Heart left ventricle (tissue), 16 donors: Measurements from ENCODE around the gene HOXA1. TPM values are rescaled to one million over a fixed set of nuclear protein-coding genes. Genes with fewer than 3 reads are reported as not detected.

Source experiments
- ATAC-seq, 4 donors: fragments of 200-7000 bp; cut with Tn5 transposase; one replicate each; pipeline ENCODE4 v1.9.1; 2020 to 2022; ENCODE audit warnings: moderate library complexity in 4 of 4, mild to moderate bottlenecking in 3 of 4, moderate number of reproducible peaks in 1 of 4
- DNase-seq, 5 donors: peaks; one replicate each; pipeline ENCODE4 v3.0.0-alpha.2; 2020
- H3K27ac ChIP-seq, 12 donors: fragments of 200-600 bp; sonication (generic) in 4 of 12; one replicate each; pipeline versions ENCODE4 v1.5.0 to v1.8.0; 2016 to 2022; ENCODE audit warnings: mild to moderate bottlenecking in 2 of 12
- H3K27me3 ChIP-seq, 9 donors: fragments of 200-600 bp; sonication (generic) in 2 of 9; one replicate each; pipeline versions ENCODE4 v1.5.1 to v1.8.0; 2016 to 2022; ENCODE audit warnings: mild to moderate bottlenecking in 3 of 9
- H3K36me3 ChIP-seq, 9 donors: fragments of 200-600 bp; sonication (generic) in 2 of 9; one replicate each; pipeline versions ENCODE4 v1.5.0 to v1.8.0; 2018 to 2022; ENCODE audit warnings: mild to moderate bottlenecking in 2 of 9
- H3K4me1 ChIP-seq, 12 donors: fragments of 200-600 bp; sonication (generic) in 4 of 12; one replicate each; pipeline versions ENCODE4 v1.5.0 to v1.8.0; 2016 to 2022; ENCODE audit warnings: mild to moderate bottlenecking in 3 of 12
- H3K4me3 ChIP-seq, 12 donors: fragments of 200-600 bp; sonication (generic) in 4 of 12; one replicate each; pipeline versions ENCODE4 v1.5.0 to v1.8.0; 2017 to 2022; ENCODE audit warnings: mild to moderate bottlenecking in 9 of 12, moderate library complexity in 4 of 12
- H3K9me3 ChIP-seq, 12 donors: fragments of 200-600 bp; sonication (generic) in 4 of 12; one replicate each; pipeline versions ENCODE4 v1.5.0 to v1.8.0; 2016 to 2022; ENCODE audit warnings: mild to moderate bottlenecking in 1 of 12
- CTCF ChIP-seq, 12 donors: fragments of 200-600 bp; sonication (generic) in 4 of 12; IDR thresholded peaks; one replicate each; pipeline versions ENCODE4 v1.5.0 to v1.8.0; 2018 to 2022; ENCODE audit warnings: antibody characterized with exemption in 12 of 12, mild to moderate bottlenecking in 5 of 12
- POLR2A ChIP-seq, 2 donors: fragments of 450-650 bp; IDR thresholded peaks; one replicate each; pipeline ENCODE4 v1.6.1; 2017; ENCODE audit warnings: antibody characterized with exemption in 2 of 2, mild to moderate bottlenecking in 2 of 2, moderate library complexity in 2 of 2
- WGBS, 4 donors: extraction: QIAGEN DNeasy Blood & Tissue Kit in 2 of 4; methylation state at CpG; one replicate each; pipeline versions ENCODE4 v1.1.5 to v1.1.7; 2013 to 2018; 5-methylcytosine and 5-hydroxymethylcytosine counted together
- intact Hi-C, 10 donors: fragments of 100-400 bp; cut with DNase I; formaldehyde crosslinking; loops; one replicate each; pipeline versions ENCODE4 v1.11.1 to v1.14.2; 2022
- polyA plus RNA-seq, 2 donors: library from polyadenylated mRNA; stranded (reverse); fragments of 200-250 nt; gene quantifications; one replicate each; pipeline ENCODE4 v1.2.3, GENCODE V29; 2013
- total RNA-seq, 9 donors: library from RNA; depleted of rRNA in 2 of 9; stranded (reverse); fragments of >200 nt in 2 of 9; fragmentation: NEBNext Ultra II Directional in 3 of 9; extraction: Animal tissue kit (Norgen Biotek cat#: 25700) in 3 of 9; gene quantifications; one replicate each; pipeline versions ENCODE4 v1.1.0 to v1.2.4, GENCODE V29; 2016 to 2023
- donor health status: ischemic (EF 13 %, LVEDD 7.1; RV severe dilation, severe dysfunction).
- donor health status: healthy with polysubstance abuse.
- donor health status: DM: no; HTN: yes; CAD: no.
- donor health status: DM: no; HTN: no; CAD: no.
- donor health status: ischemic (EF 25% LVEDD 6.9; RV normal size, moderate dysfunction).
- donor health status: ischemic (EF 25% LVEDD 5.7; RV mildly dilated, moderate dysfunction).
- donor health status: healthy.
- donor health status: DM: yes; HTN: yes; CAD: no.
- donor health status: ischemic (EF 35%, LVEDD 5.7; RV mildly dilated, moderate dysfunction).
- donor health status: nonischemic (EF 11% LVEDD 7.7; RV severe dilation, severe dysfunction).
- donor health status: DM: yes; HTN: yes; CAD: no.
- donor health status: PGD.
- donor health status: ischemic (EF 29% LVEDD 5.4; RV normal size, mild dysfunction).
- donor health status: nonischemic (EF 23%, LVEDD 6.1; RV moderate dilation, normal function).

HOXA1 gene
- total and polyA plus RNA-seq, 11 donors: 0.07 to 0.66 (median 0.36) TPM; not detected in 7

DNA sequence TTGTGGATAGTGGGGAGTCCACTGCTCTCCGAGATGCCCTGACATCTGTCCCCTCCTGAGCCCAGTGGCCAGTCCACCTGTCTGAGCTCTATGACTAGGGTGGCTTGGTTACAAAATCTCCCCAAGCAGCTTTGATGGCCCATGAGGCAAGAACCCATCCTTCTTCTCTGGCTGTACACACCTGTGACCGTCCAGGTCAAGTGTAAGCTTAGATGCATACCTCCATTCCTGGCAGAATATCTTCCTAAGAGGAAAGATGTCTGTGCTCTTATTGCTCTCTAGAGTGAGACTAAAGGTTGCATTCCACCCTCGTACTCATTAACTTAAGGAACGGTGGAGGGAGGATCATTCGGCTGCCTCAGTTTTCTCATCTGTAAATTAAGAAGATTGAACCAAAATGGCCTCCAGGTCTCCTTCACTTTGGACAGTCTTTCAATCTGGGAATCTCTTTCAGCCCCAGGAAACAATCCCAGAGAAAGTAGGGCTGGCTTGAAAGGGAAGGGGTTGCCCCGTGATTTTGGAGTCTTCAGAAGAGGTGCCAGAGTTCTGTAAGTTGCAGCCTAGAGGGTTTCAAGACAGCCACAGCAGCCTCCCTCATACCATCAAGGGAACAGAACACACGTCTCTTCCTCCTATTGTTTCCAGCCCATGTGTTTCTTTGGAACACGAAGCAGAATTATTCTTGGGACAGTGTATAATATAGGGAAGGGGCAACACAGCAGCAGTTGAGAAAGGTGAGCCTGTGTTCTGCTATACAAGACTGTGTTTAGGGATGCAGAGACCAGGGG, 29.3 kb upstream of the HOXA1 start:
- Histone ChIP-seq H3K4me3 (no peak overlapping the region), H3K4me1 (peaks cover 0 to 8% (median 0%) of the 10 kb centered on the region in 12 donors), H3K9me3 (no peaks in the 10 kb centered on the region), H3K27me3 (peaks cover 36 to 98% (median 84%) of the 10 kb centered on the region in 9 donors), H3K27ac (peak overlapping the region in 2 of 12 donors; percentile 0 to 48), H3K36me3 (no peaks in the 10 kb centered on the region)
- ATAC-seq (no peak), DNase-seq (no peak)
- intact Hi-C loops: no loop called here
- no peak for TF ChIP-seq POLR2A (IDR thresholded peaks at IDR 0.05)
- no peak for TF ChIP-seq CTCF (IDR thresholded peaks at IDR 0.05)
- 20 to 34% (median 27%) methylated on average over 8 of the region's 8 CpGs for WGBS, 4 donors

DNA sequence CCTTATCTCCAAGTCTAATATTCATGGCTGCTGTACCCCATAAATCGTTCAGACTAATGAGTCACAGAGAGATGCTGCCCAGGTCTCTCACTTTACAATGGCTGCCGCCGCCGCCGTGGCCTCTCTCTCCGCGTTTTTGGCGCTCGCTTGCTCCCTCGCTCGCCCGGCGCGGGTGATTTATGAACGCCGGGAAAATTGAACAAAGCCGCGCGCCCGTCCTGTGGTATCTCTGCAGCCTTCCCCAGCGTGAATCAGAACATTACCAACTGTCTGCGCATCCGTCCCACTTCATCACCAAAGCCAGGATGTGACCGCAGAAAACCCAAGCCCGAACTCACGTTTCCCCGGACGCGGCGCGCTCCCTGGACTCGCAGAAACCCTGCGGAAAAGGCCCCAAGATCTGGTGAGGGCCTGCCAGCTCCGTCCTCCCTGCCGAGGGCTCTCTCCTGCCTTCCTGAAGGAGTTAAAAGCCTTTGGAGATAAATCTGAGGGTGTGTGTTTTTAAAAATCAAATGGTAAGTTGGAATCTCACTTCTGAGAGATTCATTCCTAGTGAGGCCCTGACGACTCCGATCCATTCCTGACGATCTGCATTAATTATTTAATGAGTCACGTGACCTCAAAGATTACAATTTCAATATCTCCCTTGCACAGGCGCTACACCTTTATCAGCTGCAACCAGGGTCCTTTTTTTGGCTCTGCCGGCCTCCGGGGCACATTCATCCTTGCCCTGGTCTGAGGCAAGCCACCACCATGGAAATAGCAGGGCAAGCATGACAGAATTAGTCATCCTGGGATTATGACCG, 28.5 kb upstream of the HOXA1 start:
- 22 to 34% (median 23%) methylated on average over 41 to 43 of the region's 43 CpGs for WGBS, 4 donors
- H3K27ac ChIP-seq: peak overlapping the region in 1 of 12 donors; percentile 48
- TF ChIP-seq CTCF (IDR thresholded peaks at IDR 0.05) (no peak), POLR2A (IDR thresholded peaks at IDR 0.05) (no peak)
- no peak overlapping the region for H3K4me3 ChIP-seq
- peaks cover 35 to 99% (median 85%) of the 10 kb centered on the region in 9 donors for H3K27me3 ChIP-seq
- no peaks in the 10 kb centered on the region for H3K36me3 ChIP-seq
- H3K9me3 ChIP-seq: no peaks in the 10 kb centered on the region
- ATAC-seq (no peak), DNase-seq (no peak)
- peaks cover 0 to 3% (median 0%) of the 10 kb centered on the region in 12 donors for H3K4me1 ChIP-seq
- intact Hi-C loops: no loop called here

GRCh38 chr7:27123477-27124053, 27.8 kb upstream of the HOXA1 start:
- no peak for ATAC-seq
- 27 to 41% (median 32%) methylated on average over 25 to 26 of the region's 26 CpGs for WGBS, 4 donors
- no peaks in the 10 kb centered on the region for H3K36me3 ChIP-seq
- peaks cover 28 to 99% (median 79%) of the 10 kb centered on the region in 9 donors for H3K27me3 ChIP-seq
- peaks cover 0 to 3% (median 0%) of the 10 kb centered on the region in 12 donors for H3K4me1 ChIP-seq
- TF ChIP-seq CTCF (IDR thresholded peaks at IDR 0.05) (no peak), POLR2A (IDR thresholded peaks at IDR 0.05) (no peak)
- intact Hi-C loops: no loop called here
- H3K4me3 ChIP-seq: no peak overlapping the region
- H3K9me3 ChIP-seq: no peaks in the 10 kb centered on the region
- H3K27ac ChIP-seq: peak overlapping the region in 1 of 12 donors; percentile 48
- DNase-seq: peak in 1 of 5 donors; percentile 55
